DMS114 treated with DMSO at 0.1 percent for 48 hours (cell line): Measurements from ENCODE around the gene GRAMD1C.

Source experiments
- DNase-seq: peaks from one replicate; lab custom pipeline; 2025; ENCODE audit not compliant: unreplicated experiment; lab: John Stamatoyannopoulos, UW

The GRAMD1C gene

GRCh38 chr3:113948015-113948917 is 109.7 kb downstream of the GRAMD1C start:
- no peak for DNase-seq

GRCh38 chr3:113952921-113953320 is 114.3 kb downstream of the GRAMD1C start:
- DNase-seq: no peak

- no peak for DNase-seq
Observed at GRCh38 chr3:113953677-113954076, 115.1 kb downstream of the GRAMD1C start.

GRCh38 chr3:113954091-113954685 is 115.6 kb downstream of the GRAMD1C start:
- DNase-seq: no peak

- DNase-seq: no peak
Observed at GRCh38 chr3:113963879-113964278, 125.3 kb downstream of the GRAMD1C start.

GRCh38 chr3:113966172-113966571 is 127.6 kb downstream of the GRAMD1C start:
- DNase-seq: no peak

GRCh38 chr3:113968986-113969385 is 130.4 kb downstream of the GRAMD1C start:
- DNase-seq: no peak

- no peak for DNase-seq
Observed at GRCh38 chr3:113977822-113978221, 139.2 kb downstream of the GRAMD1C start.

- no peak for DNase-seq
Observed at GRCh38 chr3:113979916-113980315, 141.3 kb downstream of the GRAMD1C start.

- DNase-seq: no peak
Observed at GRCh38 chr3:113981803-113982202, 143.2 kb downstream of the GRAMD1C start.

GRCh38 chr3:113983544-113983943 is 145.0 kb downstream of the GRAMD1C start:
- DNase-seq: no peak

GRCh38 chr3:113985541-113985940 is 147.0 kb downstream of the GRAMD1C start:
- no peak for DNase-seq
